GM12878 (cell line): ENCODE data around the gene DOCK1. TPM values are rescaled to one million over a fixed set of nuclear protein-coding genes. Genes with fewer than 3 reads are reported as not detected.

ENCODE experiments used
- ATAC-seq: fragments of 200-7000 bp; cut with Tn5 transposase; 3 replicates; pipeline ENCODE4 v1.9.1; 2020; ENCODE audit warnings: mild to moderate bottlenecking, moderate library complexity
- BruUV-seq: library from RNA; stranded (reverse); fragments of 400-500 nt; replicated peaks from 2 replicates; lab custom pipeline; 2021; lab: Mats Ljungman, UMichigan
- CTCF ChIA-PET: fragments of 300-600 bp; sonication (Branson Sonifier 250); formaldehyde crosslinking; extraction: SDS; loops from one replicate; lab custom pipeline; 2021; ENCODE audit warnings: inconsistent platforms; lab: Yijun Ruan, JAX
- POLR2A ChIA-PET: fragments of 350-600 bp; formaldehyde crosslinking; extraction: SDS; loops from one replicate; lab custom pipeline; 2021; ENCODE audit warnings: inconsistent platforms; lab: Charles Lee
- RAD21 ChIA-PET: fragments of 300-600 bp; sonication (Branson Sonifier 250); formaldehyde crosslinking; loops from one replicate; lab custom pipeline; 2023; ENCODE audit warnings: antibody characterized with exemption; ENCODE audit not compliant: unreplicated experiment; lab: Charles Lee
- SMC1A ChIA-PET: fragments of 300-600 bp; sonication (Branson Sonifier 250); formaldehyde crosslinking; loops from one replicate; lab custom pipeline; 2023; ENCODE audit not compliant: unreplicated experiment, uncharacterized antibody; lab: Charles Lee
- DNase-seq: peaks from one replicate; pipeline ENCODE4 v3.0.0-alpha.2; 2011; ENCODE audit warnings: low read depth, low spot score
- FAIRE-seq: peaks from 3 replicates; lab custom pipeline; 2011; peaks lifted over from hg19 to GRCh38; lab: Jason Lieb, UNC
- H2AFZ ChIP-seq: 2 replicates; pipeline ENCODE4 v1.6.0; 2011; ENCODE audit warnings: low read depth, low read length, control low read depth; ENCODE audit not compliant: control insufficient read depth
- H3K27ac ChIP-seq: 2 replicates; pipeline ENCODE4 v1.5.1; 2011; ENCODE audit warnings: control low read depth; ENCODE audit not compliant: control insufficient read depth, insufficient read depth
- H3K27me3 ChIP-seq, 2 experiments: replicated peaks in 1 of 2; 2 replicates each; pipeline versions ENCODE4 v1.6.0 to v1.6.1; 2011; ENCODE audit warnings: low read length in 1 of 2; ENCODE audit not compliant: control insufficient read depth in 2 of 2, insufficient read depth in 2 of 2
- H3K36me3 ChIP-seq, 2 experiments: 2 replicates each; pipeline ENCODE4 v1.5.1; 2011; ENCODE audit warnings: low read length in 1 of 2; ENCODE audit not compliant: control insufficient read depth in 2 of 2, insufficient read depth in 2 of 2
- H3K4me1 ChIP-seq: 2 replicates; pipeline ENCODE4 v1.6.1; 2011; ENCODE audit warnings: mild to moderate bottlenecking, low read length, moderate library complexity, mixed read lengths; ENCODE audit not compliant: control insufficient read depth, insufficient read depth
- H3K4me2 ChIP-seq: 2 replicates; pipeline ENCODE4 v1.6.0; 2011; ENCODE audit warnings: control low read depth; ENCODE audit not compliant: control insufficient read depth, insufficient read depth
- H3K4me3 ChIP-seq: fragments of 200-600 bp; sonication (generic); 2 replicates; pipeline ENCODE4 v1.5.1; 2016
- H3K79me2 ChIP-seq: 2 replicates; pipeline ENCODE4 v1.6.0; 2011; ENCODE audit warnings: low read length; ENCODE audit not compliant: control insufficient read depth, insufficient read depth
- H3K9ac ChIP-seq: 2 replicates; pipeline ENCODE4 v1.8.0; 2011; ENCODE audit warnings: low read length, control low read depth, mixed read lengths; ENCODE audit not compliant: control insufficient read depth, insufficient read depth
- H3K9me3 ChIP-seq: replicated peaks from 3 replicates; pipeline ENCODE4 v1.5.1; 2011; ENCODE audit warnings: mild to moderate bottlenecking, low read length; ENCODE audit not compliant: control insufficient read depth, insufficient read depth
- H4K20me1 ChIP-seq: 2 replicates; pipeline ENCODE4 v1.6.0; 2011; ENCODE audit not compliant: control insufficient read depth, insufficient read depth
- BCL3 ChIP-seq: IDR thresholded peaks from 2 replicates; pipeline ENCODE4 v1.6.1; 2011; ENCODE audit warnings: borderline replicate concordance, low read depth, mild to moderate bottlenecking, moderate library complexity, low read length; ENCODE audit not compliant: insufficient read depth, poor library complexity, severe bottlenecking
- CREB1 ChIP-seq: IDR thresholded peaks from 2 replicates; pipeline ENCODE4 v1.6.1; 2012; ENCODE audit warnings: low read depth, mild to moderate bottlenecking, inconsistent platforms
- E2F8 ChIP-seq: fragments of 450-650 bp; IDR thresholded peaks from 2 replicates; pipeline ENCODE4 v1.6.1; 2018; ENCODE audit warnings: mild to moderate bottlenecking, low read depth, moderate library complexity; ENCODE audit not compliant: partially characterized antibody
- IRF3 ChIP-seq: fragments of 450-650 bp; IDR thresholded peaks from 2 replicates; pipeline ENCODE4 v1.6.1; 2014; ENCODE audit warnings: mild to moderate bottlenecking
- KDM1A ChIP-seq: fragments of 200-600 bp; sonication (generic); IDR thresholded peaks from 2 replicates; pipeline ENCODE4 v1.6.1; 2016; ENCODE audit warnings: borderline replicate concordance
- LARP7 ChIP-seq: fragments of 450-650 bp; IDR thresholded peaks from 2 replicates; pipeline ENCODE4 v1.6.1; 2017; ENCODE audit warnings: mild to moderate bottlenecking
- NFYB ChIP-seq: IDR thresholded peaks from 2 replicates; pipeline ENCODE4 v1.6.1; 2011; ENCODE audit warnings: low read depth, mild to moderate bottlenecking, low read length, improper control_type of control experiment, moderate library complexity; ENCODE audit not compliant: insufficient read depth
- WGBS: methylation state at CpG from one replicate; pipeline ENCODE4 v1.1.6; 2016; ENCODE audit warnings: low lambda C conversion rate; ENCODE audit not compliant: insufficient replicate concordance, insufficient coverage; ENCODE audit errors: missing lambda C conversion rate; 5-methylcytosine and 5-hydroxymethylcytosine counted together
- in situ Hi-C: fragments of 300-500 bp; cut with MboI; formaldehyde crosslinking; loops from 9 replicates; pipeline ENCODE4 v1.14.3; 2018; ENCODE audit warnings: mixed read lengths
- intact Hi-C: fragments of 100-400 bp; cut with micrococcal nuclease; formaldehyde crosslinking; loops from one replicate; pipeline ENCODE4 v1.14.2; 2022; ENCODE audit not compliant: unreplicated experiment
- polyA plus RNA-seq, 11 experiments: library from polyadenylated mRNA; depleted of rRNA in 4 of 11; unstranded in 6 of 11; stranded (reverse) in 5 of 11; fragments of >200 nt; fragmentation: Nextera tagmentation in 4 of 11; fragmentation: Illumina TruSeq in 1 of 11; extraction: Ambion mirVana in 4 of 11; extraction: Trizol in 1 of 11; gene quantifications; 1 replicate in 1 of 11; 2 replicates in 10 of 11; pipeline versions ENCODE4 v1.2.1 to v1.2.3, GENCODE V29; 2011 to 2016; ENCODE audit warnings: inconsistent platforms in 2 of 11, missing spikeins in 2 of 11, low read depth in 1 of 11
- total RNA-seq, 4 experiments: library from RNA; depleted of rRNA in 3 of 4; stranded (reverse); fragments of >200 nt in 3 of 4; fragmentation: Illumina TruSeq in 1 of 4; extraction: Trizol in 1 of 4; gene quantifications; 2 replicates each; pipeline versions ENCODE4 v1.2.1 to v1.2.3, GENCODE V29; 2013 to 2021

DOCK1 gene
- total and polyA plus RNA-seq, 10 of the 15 experiments (the other 5 are each of a cell fraction or from before 2014, with no cell fraction given): 0.05 to 0.18 TPM; not detected in 8

DNA sequence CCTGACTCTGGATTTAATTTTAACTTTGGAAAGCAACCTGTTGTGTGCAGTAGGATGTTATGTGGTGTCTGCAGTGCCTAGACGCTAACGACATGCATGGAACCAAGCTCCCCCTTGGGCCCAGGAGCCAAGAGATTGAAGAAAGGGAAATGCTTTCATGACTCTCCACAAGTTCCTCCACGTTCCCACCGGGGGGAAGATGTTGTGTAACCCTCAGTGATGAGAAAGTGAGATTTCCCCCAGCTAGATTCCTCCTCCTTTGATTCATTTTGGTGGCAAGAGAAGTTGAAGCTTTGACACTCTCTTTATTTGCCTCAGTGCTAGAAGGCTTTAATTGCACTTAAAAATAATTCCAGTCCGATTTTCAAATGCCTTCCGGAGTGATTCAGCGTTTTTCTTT, 449.0 kb downstream of the DOCK1 start:
- RAD21 ChIA-PET: no interaction called here
- CTCF ChIA-PET: interaction anchor here (1.0 to 2.7 kb wide), 2 partner anchors 96 to 111 kb away, joined by 3 to 8 read pairs; no protein-coding TSS in a partner anchor
- Histone ChIP-seq H3K4me1 (no peaks in the 10 kb centered on the region), H3K27ac (no peak overlapping the region), H3K36me3 (no peaks in the 10 kb centered on the region), H4K20me1 (no peaks in the 10 kb centered on the region), H3K4me2 (no peak overlapping the region), H3K9me3 (no peaks in the 10 kb centered on the region), H3K4me3 (no peak overlapping the region), H3K79me2 (no peaks in the 10 kb centered on the region), H3K27me3 (no peaks in the 10 kb centered on the region), H3K9ac (no peak overlapping the region), H2AFZ (no peak overlapping the region)
- WGBS: 16% methylated on average over 7 of the region's 7 CpGs
- FAIRE-seq (no peak), DNase-seq (no peak), ATAC-seq (no peak)
- intact Hi-C loops (no loop called here), in situ Hi-C loops (no loop called here)
- TF ChIP-seq CREB1 (no peak), BCL3 (no peak), IRF3 (no peak), LARP7 (no peak), KDM1A (no peak), NFYB (no peak), E2F8 (no peak)
- SMC1A ChIA-PET: interaction anchor here (0.9 to 1.4 kb wide), 4 partner anchors 10 to 500 kb away, joined by 3 to 4 read pairs (median 3); no protein-coding TSS in a partner anchor
- no TSS peak for BruUV-seq
- POLR2A ChIA-PET: no interaction called here
